HepG2 (cell line): Measurements from ENCODE around the gene PLIN5.

Source experiments
- ARNT ChIP-seq: fragments of 450-650 bp; IDR thresholded peaks from 2 replicates; pipeline ENCODE4 v1.6.1; 2017
- BCLAF1 ChIP-seq: fragments of 450-650 bp; IDR thresholded peaks from 2 replicates; pipeline ENCODE4 v1.6.1; 2017; ENCODE audit warnings: mild to moderate bottlenecking
- GABPA ChIP-seq, 2 experiments: IDR thresholded peaks; 2 replicates each; pipeline ENCODE4 v1.6.1; 2011 to 2016; ENCODE audit warnings: low read depth in 2 of 2, low read length in 1 of 2, missing biosample characterization in 1 of 2, missing genetic modification characterization in 1 of 2
- RAD51 ChIP-seq: fragments of 450-650 bp; IDR thresholded peaks from 2 replicates; pipeline ENCODE4 v1.6.1; 2016; ENCODE audit warnings: borderline replicate concordance
- ZBTB21 ChIP-seq: sonication (generic); formaldehyde crosslinking; IDR thresholded peaks from 2 replicates; pipeline ENCODE4 v1.4.0; 2020; ENCODE audit warnings: missing genetic modification reagents
- ZNF546 ChIP-seq: sonication (generic); formaldehyde crosslinking; conservative IDR thresholded peaks from 2 replicates; pipeline ENCODE4 v1.8.1; 2023; ENCODE audit warnings: mild to moderate bottlenecking, missing genetic modification reagents
- TF ChIP-seq, protein P1 (sequence below): sonication (generic); formaldehyde crosslinking; IDR thresholded peaks from 2 replicates; pipeline ENCODE4 v1.4.0; 2020; ENCODE audit warnings: missing genetic modification reagents
- TF ChIP-seq, protein P2 (sequence below): sonication (generic); formaldehyde crosslinking; IDR thresholded peaks from 2 replicates; pipeline ENCODE4 v1.8.1; 2023; ENCODE audit warnings: missing genetic modification reagents, mild to moderate bottlenecking, borderline replicate concordance

- TF ChIP-seq GABPA (IDR thresholded peaks at IDR 0.05; ENCODE audit: low read depth, low read length) (no peak), GABPA (CRISPR knock-in tag; IDR thresholded peaks at IDR 0.05; ENCODE audit: low read depth) (no peak), BCLAF1 (no peak), ZBTB21 (CRISPR knock-in tag) (no peak), ZNF546 (no peak), RAD51 (no peak), ARNT (no peak)
- TF ChIP-seq, protein P1, sequence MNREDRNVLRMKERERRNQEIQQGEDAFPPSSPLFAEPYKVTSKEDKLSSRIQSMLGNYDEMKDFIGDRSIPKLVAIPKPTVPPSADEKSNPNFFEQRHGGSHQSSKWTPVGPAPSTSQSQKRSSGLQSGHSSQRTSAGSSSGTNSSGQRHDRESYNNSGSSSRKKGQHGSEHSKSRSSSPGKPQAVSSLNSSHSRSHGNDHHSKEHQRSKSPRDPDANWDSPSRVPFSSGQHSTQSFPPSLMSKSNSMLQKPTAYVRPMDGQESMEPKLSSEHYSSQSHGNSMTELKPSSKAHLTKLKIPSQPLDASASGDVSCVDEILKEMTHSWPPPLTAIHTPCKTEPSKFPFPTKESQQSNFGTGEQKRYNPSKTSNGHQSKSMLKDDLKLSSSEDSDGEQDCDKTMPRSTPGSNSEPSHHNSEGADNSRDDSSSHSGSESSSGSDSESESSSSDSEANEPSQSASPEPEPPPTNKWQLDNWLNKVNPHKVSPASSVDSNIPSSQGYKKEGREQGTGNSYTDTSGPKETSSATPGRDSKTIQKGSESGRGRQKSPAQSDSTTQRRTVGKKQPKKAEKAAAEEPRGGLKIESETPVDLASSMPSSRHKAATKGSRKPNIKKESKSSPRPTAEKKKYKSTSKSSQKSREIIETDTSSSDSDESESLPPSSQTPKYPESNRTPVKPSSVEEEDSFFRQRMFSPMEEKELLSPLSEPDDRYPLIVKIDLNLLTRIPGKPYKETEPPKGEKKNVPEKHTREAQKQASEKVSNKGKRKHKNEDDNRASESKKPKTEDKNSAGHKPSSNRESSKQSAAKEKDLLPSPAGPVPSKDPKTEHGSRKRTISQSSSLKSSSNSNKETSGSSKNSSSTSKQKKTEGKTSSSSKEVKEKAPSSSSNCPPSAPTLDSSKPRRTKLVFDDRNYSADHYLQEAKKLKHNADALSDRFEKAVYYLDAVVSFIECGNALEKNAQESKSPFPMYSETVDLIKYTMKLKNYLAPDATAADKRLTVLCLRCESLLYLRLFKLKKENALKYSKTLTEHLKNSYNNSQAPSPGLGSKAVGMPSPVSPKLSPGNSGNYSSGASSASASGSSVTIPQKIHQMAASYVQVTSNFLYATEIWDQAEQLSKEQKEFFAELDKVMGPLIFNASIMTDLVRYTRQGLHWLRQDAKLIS (CRISPR knock-in tag), result no peak
- TF ChIP-seq, protein P2, sequence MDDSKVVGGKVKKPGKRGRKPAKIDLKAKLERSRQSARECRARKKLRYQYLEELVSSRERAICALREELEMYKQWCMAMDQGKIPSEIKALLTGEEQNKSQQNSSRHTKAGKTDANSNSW, result no peak
These were observed 3.6 kb upstream of the PLIN5 start for GRCh38 chr19:4538601-4538954.
